Ovary (tissue), 9 donors: ENCODE measurements around the gene PDE7B. TPM values are rescaled to one million over a fixed set of nuclear protein-coding genes. Genes with fewer than 3 reads are reported as not detected.

Experiments
- DNase-seq, 5 donors: peaks; one replicate each; pipeline ENCODE4 v3.0.0-alpha.2; 2019 to 2020
- H3K27ac ChIP-seq, 2 donors: fragments of 200-600 bp; one replicate each; pipeline versions ENCODE4 v1.5.1 to v1.8.0; 2019 to 2022
- H3K27me3 ChIP-seq: fragments of 200-600 bp; one replicate; pipeline ENCODE4 v1.8.0; 2022
- H3K36me3 ChIP-seq: fragments of 200-600 bp; sonication (generic); one replicate; pipeline ENCODE4 v1.5.1; 2019
- H3K4me1 ChIP-seq: one replicate; pipeline ENCODE4 v1.8.1; 2013; ENCODE audit warnings: mild to moderate bottlenecking, moderate library complexity; ENCODE audit not compliant: insufficient read depth
- H3K4me3 ChIP-seq: fragments of 200-600 bp; sonication (generic); one replicate; pipeline ENCODE4 v1.5.1; 2017
- H3K9me3 ChIP-seq, 2 donors: fragments of 200-600 bp in 1 of 2; sonication (generic) in 1 of 2; one replicate each; pipeline versions ENCODE4 v1.5.1 to v1.8.1; 2013 to 2019; ENCODE audit warnings: mild to moderate bottlenecking in 1 of 2, moderate library complexity in 1 of 2
- EP300 ChIP-seq: sonication (generic); formaldehyde crosslinking; IDR thresholded peaks from one replicate; pipeline ENCODE4 v1.6.1; 2017; ENCODE audit warnings: antibody characterized with exemption
- POLR2A ChIP-seq: fragments of 450-650 bp; IDR thresholded peaks from one replicate; pipeline ENCODE4 v1.6.1; 2017; ENCODE audit warnings: antibody characterized with exemption, mild to moderate bottlenecking, moderate library complexity
- WGBS, 3 donors: extraction: QIAGEN DNeasy Blood & Tissue Kit in 1 of 3; methylation state at CpG; one replicate each; pipeline versions ENCODE4 v1.1.5 to v1.1.7; 2013 to 2017; 5-methylcytosine and 5-hydroxymethylcytosine counted together
- intact Hi-C, 4 donors: fragments of 100-400 bp; cut with DNase I; formaldehyde crosslinking; loops; one replicate each; pipeline versions ENCODE4 v1.11.0 to v1.15.1; 2022 to 2023
- polyA plus RNA-seq, 2 donors: library from polyadenylated mRNA; stranded (reverse); fragments of 200-250 nt in 1 of 2; fragments of 350-450 nt in 1 of 2; fragmentation: Illumina TruSeq in 1 of 2; extraction: RNeasy Lipid Tissue Mini Kit (QIAGEN cat#74804) in 1 of 2; gene quantifications; one replicate each; pipeline ENCODE4 v1.2.3, GENCODE V29; 2013 to 2014
- total RNA-seq, 7 donors: library from RNA; depleted of rRNA in 2 of 7; stranded (reverse); fragments of >200 nt in 2 of 7; fragmentation: NEBNext Ultra II Directional in 3 of 7; extraction: Animal tissue kit (Norgen Biotek cat#: 25700) in 3 of 7; gene quantifications; one replicate each; pipeline versions ENCODE4 v1.1.0 to v1.2.4, GENCODE V29; 2016 to 2023
- TF ChIP-seq, protein P1 (sequence below), 3 donors: fragments of 450-650 bp in 2 of 3; fragments of 200-600 bp in 1 of 3; IDR thresholded peaks; one replicate each; pipeline versions ENCODE4 v1.5.1 to v1.8.0; 2016 to 2022; ENCODE audit warnings: antibody characterized with exemption in 3 of 3, mild to moderate bottlenecking in 1 of 3
- donor health status: DM: no; HTN: no; CAD: no; lungs with moderate emphysema.
- donor health status: DM: no; HTN: no; CAD: no.
- donor health status: Bipolar disorder and iron deficiency.
- donor health status: DM: yes; HTN: yes; CAD: no.
- donor health status: DM: no; HTN: no; CAD: no.
- donor health status: DM: yes; HTN: yes; CAD: no.

PDE7B gene
- total and polyA plus RNA-seq, 9 donors: 11.6 to 62.7 (median 21.6) TPM

DNA sequence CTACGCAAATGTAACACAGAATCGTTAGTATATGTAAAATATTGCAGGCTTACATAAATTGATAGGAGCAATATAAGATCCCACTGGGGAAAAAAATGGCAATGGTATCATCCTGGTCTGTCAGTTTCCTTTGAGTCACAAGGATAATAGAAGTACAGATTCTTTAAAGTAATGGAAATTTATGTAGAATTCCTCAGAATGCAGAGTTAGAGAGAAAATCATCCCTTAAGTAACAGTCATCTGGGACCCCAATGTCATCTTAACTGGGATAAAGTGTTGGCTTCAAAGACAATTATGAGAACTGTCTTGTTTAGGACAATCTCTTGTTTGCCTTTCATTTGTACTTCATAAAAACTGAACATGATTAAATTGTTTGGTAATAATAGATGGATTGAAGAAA, 34.5 kb upstream of the PDE7B start:
- 90 to 94% (median 90%) methylated on average over 2 of the region's 2 CpGs for WGBS, 3 donors
- no peaks in the 10 kb centered on the region for H3K27me3 ChIP-seq
- no peak overlapping the region for H3K4me3 ChIP-seq
- H3K36me3 ChIP-seq: no peaks in the 10 kb centered on the region
- no peak overlapping the region for H3K27ac ChIP-seq
- H3K9me3 ChIP-seq: no peaks in the 10 kb centered on the region
- TF ChIP-seq EP300 (no peak), POLR2A (no peak)
- TF ChIP-seq, protein P1, sequence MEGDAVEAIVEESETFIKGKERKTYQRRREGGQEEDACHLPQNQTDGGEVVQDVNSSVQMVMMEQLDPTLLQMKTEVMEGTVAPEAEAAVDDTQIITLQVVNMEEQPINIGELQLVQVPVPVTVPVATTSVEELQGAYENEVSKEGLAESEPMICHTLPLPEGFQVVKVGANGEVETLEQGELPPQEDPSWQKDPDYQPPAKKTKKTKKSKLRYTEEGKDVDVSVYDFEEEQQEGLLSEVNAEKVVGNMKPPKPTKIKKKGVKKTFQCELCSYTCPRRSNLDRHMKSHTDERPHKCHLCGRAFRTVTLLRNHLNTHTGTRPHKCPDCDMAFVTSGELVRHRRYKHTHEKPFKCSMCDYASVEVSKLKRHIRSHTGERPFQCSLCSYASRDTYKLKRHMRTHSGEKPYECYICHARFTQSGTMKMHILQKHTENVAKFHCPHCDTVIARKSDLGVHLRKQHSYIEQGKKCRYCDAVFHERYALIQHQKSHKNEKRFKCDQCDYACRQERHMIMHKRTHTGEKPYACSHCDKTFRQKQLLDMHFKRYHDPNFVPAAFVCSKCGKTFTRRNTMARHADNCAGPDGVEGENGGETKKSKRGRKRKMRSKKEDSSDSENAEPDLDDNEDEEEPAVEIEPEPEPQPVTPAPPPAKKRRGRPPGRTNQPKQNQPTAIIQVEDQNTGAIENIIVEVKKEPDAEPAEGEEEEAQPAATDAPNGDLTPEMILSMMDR (IDR thresholded peaks at IDR 0.05): no peak
- no peak for DNase-seq
- intact Hi-C loops: no loop called here
- H3K4me1 ChIP-seq: no peaks in the 10 kb centered on the region

DNA sequence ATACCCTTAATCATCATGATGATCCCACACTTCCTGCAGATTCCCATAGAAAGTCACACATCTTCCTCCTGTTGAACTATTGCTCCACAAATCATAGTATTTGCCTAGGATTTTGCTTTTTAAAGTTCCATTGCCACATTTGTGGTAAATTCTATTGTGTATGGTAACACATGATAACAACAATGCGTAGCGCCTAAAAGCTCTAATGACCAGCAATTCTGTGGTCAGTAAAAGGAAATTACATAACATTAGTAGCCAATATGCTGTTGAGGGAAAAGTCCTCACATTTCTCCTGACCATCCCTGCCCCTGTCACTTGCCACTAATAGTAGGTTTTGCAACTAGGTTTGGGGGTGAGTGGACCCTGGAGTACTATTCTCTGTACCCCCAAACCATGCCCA, 31.8 kb upstream of the PDE7B start:
- no peak for DNase-seq
- Histone ChIP-seq H3K36me3 (no peaks in the 10 kb centered on the region), H3K27me3 (no peaks in the 10 kb centered on the region), H3K4me1 (peaks cover 6% of the 10 kb centered on the region), H3K9me3 (no peaks in the 10 kb centered on the region), H3K4me3 (no peak overlapping the region), H3K27ac (no peak overlapping the region)
- intact Hi-C loops: no loop called here
- 94 to 96% (median 95%) methylated on average over 2 of the region's 2 CpGs for WGBS, 3 donors
- TF ChIP-seq, protein P1 (IDR thresholded peaks at IDR 0.05): no peak
- no peak for TF ChIP-seq POLR2A

DNA sequence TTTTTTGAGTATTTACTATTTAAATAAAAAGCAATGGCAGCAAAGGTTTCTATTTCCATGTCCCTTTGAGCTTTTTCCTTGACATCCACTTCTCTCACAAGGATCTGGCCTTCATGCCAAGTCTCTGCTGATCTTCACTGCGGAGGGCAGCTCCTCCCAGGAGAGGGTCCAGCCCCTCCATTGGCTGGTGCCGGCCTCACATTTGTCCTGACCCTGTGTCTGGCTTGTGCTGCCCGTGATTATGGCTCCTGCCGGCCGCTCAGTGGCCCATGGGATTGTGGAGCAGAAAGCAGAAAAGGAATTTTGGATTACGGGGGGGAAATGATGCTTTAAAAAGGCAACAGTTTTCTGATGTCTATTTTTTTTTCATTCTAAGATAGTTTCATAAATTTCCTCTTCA, 31.2 kb upstream of the PDE7B start:
- Histone ChIP-seq H3K9me3 (no peaks in the 10 kb centered on the region), H3K4me3 (no peak overlapping the region), H3K36me3 (no peaks in the 10 kb centered on the region), H3K4me1 (peaks cover 6% of the 10 kb centered on the region), H3K27ac (no peak overlapping the region), H3K27me3 (no peaks in the 10 kb centered on the region)
- intact Hi-C loops: no loop called here
- no peak for TF ChIP-seq EP300
- TF ChIP-seq, protein P1 (IDR thresholded peaks at IDR 0.05): no peak
- TF ChIP-seq POLR2A: no peak
- no peak for DNase-seq
- WGBS, 3 donors: 71 to 86% (median 76%) methylated on average over 6 of the region's 6 CpGs

DNA sequence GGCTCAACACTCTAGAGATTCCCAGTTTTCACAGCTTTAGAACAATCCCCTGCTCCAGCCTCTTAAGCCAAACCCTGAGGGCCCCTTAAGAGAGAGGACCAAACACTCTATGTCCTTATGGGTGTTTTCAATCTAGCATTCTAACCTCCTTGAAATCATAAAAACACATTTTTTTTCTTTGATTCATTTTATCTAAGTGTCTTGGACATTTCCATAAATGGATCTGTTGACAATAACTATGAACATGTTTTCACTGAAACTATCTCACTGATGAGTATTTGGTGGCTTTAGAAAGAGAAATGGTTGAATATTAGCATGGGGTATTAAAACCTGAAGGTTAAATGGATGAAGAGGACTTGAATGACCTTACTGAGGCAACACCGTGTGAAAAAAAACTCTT, 27.6 kb upstream of the PDE7B start:
- Histone ChIP-seq H3K36me3 (no peaks in the 10 kb centered on the region), H3K27ac (no peak overlapping the region), H3K27me3 (no peaks in the 10 kb centered on the region), H3K4me1 (peaks cover 6% of the 10 kb centered on the region), H3K9me3 (no peaks in the 10 kb centered on the region), H3K4me3 (no peak overlapping the region)
- intact Hi-C loops: no loop called here
- TF ChIP-seq POLR2A: no peak
- TF ChIP-seq, protein P1 (IDR thresholded peaks at IDR 0.05): no peak
- TF ChIP-seq EP300: no peak
- WGBS, 3 donors: 7 to 33% (median 13%) methylated on average over 1 of the region's 1 CpG
- DNase-seq: no peak
